Activated naive CD4-positive, alpha-beta T cell treated with anti-CD3 and anti-CD28 coated beads, Interleukin-2, amount 10 ng/mL, durations not matched to agents 7 days and 5 days (primary cell): ENCODE measurements around the gene CREB3L4.
A peak's percentile ranks its signal among the peaks of the same experiment; 100 is the strongest.

Experiments used
- CTCF ChIA-PET: fragments of 350-600 bp; sonication (Branson Sonifier 250); formaldehyde crosslinking; loops from one replicate; lab custom pipeline; 2021; ENCODE audit warnings: antibody characterized with exemption; lab: Charles Lee
- DNase-seq: peaks from one replicate; pipeline ENCODE4 v3.0.0-alpha.2; 2020
- H3K27ac Mint-ChIP-seq: one replicate; pipeline ENCODE4 v1.8.0; 2021; ENCODE audit warnings: mild to moderate bottlenecking, moderate library complexity, mixed read lengths
- H3K27me3 Mint-ChIP-seq: one replicate; pipeline ENCODE4 v1.8.0; 2021; ENCODE audit warnings: mild to moderate bottlenecking, mixed read lengths
- H3K36me3 Mint-ChIP-seq: one replicate; pipeline ENCODE4 v1.8.0; 2021; ENCODE audit warnings: mixed read lengths
- H3K4me1 Mint-ChIP-seq: one replicate; pipeline ENCODE4 v1.8.0; 2021; ENCODE audit warnings: mixed read lengths
- H3K4me3 Mint-ChIP-seq: one replicate; pipeline ENCODE4 v1.8.0; 2021; ENCODE audit warnings: mild to moderate bottlenecking, moderate library complexity, mixed read lengths
- H3K9me3 Mint-ChIP-seq: one replicate; pipeline ENCODE4 v1.8.0; 2021; ENCODE audit warnings: mixed read lengths

Gene CREB3L4

GRCh38 chr1:153967107-153967999, at the start of gene CREB3L4:
TSS of gene CREB3L4 (plus strand) at chr1:153967902. CDS start at chr1:153968526, 624 bp downstream.
- CTCF ChIA-PET = interaction anchor here (0.6 to 4.0 kb wide), 7 partner anchors 9 to 170 kb away, joined by 3 to 28 read pairs (median 7); partner anchors contain the start of genes CRTC2, DENND4B, JTB and RAB13
- peak; percentile 92 for DNase-seq
- Mint-ChIP-seq H3K27me3 (no peaks in the 10 kb centered on the region), H3K27ac (peak within 1 kb of the TSS; percentile 94), H3K4me1 (peaks cover 68% of the 10 kb centered on the region), H3K9me3 (no peaks in the 10 kb centered on the region), H3K36me3 (peaks cover 13% of the 10 kb centered on the region), H3K4me3 (peak within 1 kb of the TSS; percentile 89)

GRCh38 chr1:153919876-153920852, 47.5 kb upstream of the CREB3L4 start:
- peaks cover 50% of the 10 kb centered on the region for H3K4me1 Mint-ChIP-seq
- peak; percentile 52 for DNase-seq
- CTCF ChIA-PET = interaction anchor here (0.6 to 3.2 kb wide), 13 partner anchors 10 to 139 kb away, joined by 3 to 21 read pairs (median 4); partner anchors contain the start of genes DENND4B, JTB and RAB13
- no peaks in the 10 kb centered on the region for H3K9me3 Mint-ChIP-seq
- peaks cover 6% of the 10 kb centered on the region for H3K27me3 Mint-ChIP-seq
- H3K27ac Mint-ChIP-seq = peak overlapping the region; percentile 89
- H3K4me3 Mint-ChIP-seq = peak overlapping the region; percentile 82
- peaks cover 24% of the 10 kb centered on the region for H3K36me3 Mint-ChIP-seq

- H3K4me3 Mint-ChIP-seq = peak overlapping the region; percentile 82
- DNase-seq = no peak
- H3K36me3 Mint-ChIP-seq = peaks cover 18% of the 10 kb centered on the region
- no peaks in the 10 kb centered on the region for H3K9me3 Mint-ChIP-seq
- peak overlapping the region; percentile 89 for H3K27ac Mint-ChIP-seq
- peaks cover 55% of the 10 kb centered on the region for H3K4me1 Mint-ChIP-seq
- CTCF ChIA-PET = interaction anchor here (0.6 to 4.7 kb wide), 9 partner anchors 10 to 124 kb away, joined by 3 to 23 read pairs (median 4); partner anchors contain the start of genes DENND4B and RAB13
- H3K27me3 Mint-ChIP-seq = peaks cover 6% of the 10 kb centered on the region
Measured at GRCh38 chr1:153921080-153921802, 46.5 kb upstream of the CREB3L4 start.

- Mint-ChIP-seq H3K9me3 (no peaks in the 10 kb centered on the region), H3K4me1 (peaks cover 54% of the 10 kb centered on the region), H3K36me3 (peaks cover 17% of the 10 kb centered on the region), H3K4me3 (peak overlapping the region; percentile 82), H3K27me3 (peaks cover 6% of the 10 kb centered on the region), H3K27ac (peak overlapping the region; percentile 89)
- CTCF ChIA-PET = interaction anchor here (0.6 to 4.7 kb wide), 8 partner anchors 11 to 125 kb away, joined by 3 to 23 read pairs (median 6); partner anchors contain the start of genes DENND4B and RAB13
- DNase-seq = no peak
Measured at GRCh38 chr1:153921803-153922075, 46.0 kb upstream of the CREB3L4 start.

- CTCF ChIA-PET = interaction anchor here (0.5 to 4.7 kb wide), 12 partner anchors 11 to 125 kb away, joined by 3 to 23 read pairs (median 4); partner anchors contain the start of genes DENND4B and RAB13
- peaks cover 6% of the 10 kb centered on the region for H3K27me3 Mint-ChIP-seq
- peak overlapping the region; percentile 96 for H3K27ac Mint-ChIP-seq
- H3K4me1 Mint-ChIP-seq = peaks cover 54% of the 10 kb centered on the region
- peaks cover 17% of the 10 kb centered on the region for H3K36me3 Mint-ChIP-seq
- no peaks in the 10 kb centered on the region for H3K9me3 Mint-ChIP-seq
- peak; percentile 75 for DNase-seq
- H3K4me3 Mint-ChIP-seq = peak overlapping the region; percentile 82
Measured at GRCh38 chr1:153922076-153922971, 45.4 kb upstream of the CREB3L4 start.

GRCh38 chr1:153922972-153923925, 44.5 kb upstream of the CREB3L4 start, which contains the start of gene GATAD2B:
TSS of gene GATAD2B (minus strand) at chr1:153922972. CDS start at chr1:153828347, 94,625 bp downstream.
- H3K36me3 Mint-ChIP-seq = peaks cover 10% of the 10 kb centered on the region
- H3K9me3 Mint-ChIP-seq = no peaks in the 10 kb centered on the region
- CTCF ChIA-PET = interaction anchor here (0.5 to 4.7 kb wide), 8 partner anchors 17 to 125 kb away, joined by 3 to 23 read pairs (median 4); partner anchors contain the start of genes DENND4B and RAB13
- H3K4me1 Mint-ChIP-seq = peaks cover 50% of the 10 kb centered on the region
- DNase-seq = peak; percentile 99
- peaks cover 6% of the 10 kb centered on the region for H3K27me3 Mint-ChIP-seq
- H3K4me3 Mint-ChIP-seq = peak within 1 kb of the TSS; percentile 82
- H3K27ac Mint-ChIP-seq = peak within 1 kb of the TSS; percentile 96

- CTCF ChIA-PET = no interaction called here
- no peaks in the 10 kb centered on the region for H3K9me3 Mint-ChIP-seq
- peaks cover 6% of the 10 kb centered on the region for H3K27me3 Mint-ChIP-seq
- no peak overlapping the region for H3K4me3 Mint-ChIP-seq
- no peak for DNase-seq
- no peak overlapping the region for H3K27ac Mint-ChIP-seq
- H3K4me1 Mint-ChIP-seq = peaks cover 29% of the 10 kb centered on the region
- peaks cover 17% of the 10 kb centered on the region for H3K36me3 Mint-ChIP-seq
Measured at GRCh38 chr1:153926405-153926804, 41.3 kb upstream of the CREB3L4 start.

GRCh38 chr1:153928245-153928644, 39.5 kb upstream of the CREB3L4 start:
- Mint-ChIP-seq H3K9me3 (no peaks in the 10 kb centered on the region), H3K27me3 (peaks cover under 1% of the 10 kb centered on the region), H3K27ac (peak overlapping the region; percentile 64), H3K4me3 (no peak overlapping the region), H3K4me1 (peaks cover 27% of the 10 kb centered on the region), H3K36me3 (peaks cover 23% of the 10 kb centered on the region)
- CTCF ChIA-PET = no interaction called here
- DNase-seq = no peak

GRCh38 chr1:153928791-153929341, 38.8 kb upstream of the CREB3L4 start:
- CTCF ChIA-PET = no interaction called here
- DNase-seq = no peak
- Mint-ChIP-seq H3K27me3 (no peaks in the 10 kb centered on the region), H3K4me1 (peaks cover 25% of the 10 kb centered on the region), H3K36me3 (peaks cover 25% of the 10 kb centered on the region), H3K27ac (peak overlapping the region; percentile 45), H3K9me3 (no peaks in the 10 kb centered on the region), H3K4me3 (no peak overlapping the region)

GRCh38 chr1:153929426-153929825, 38.3 kb upstream of the CREB3L4 start:
- Mint-ChIP-seq H3K27me3 (no peaks in the 10 kb centered on the region), H3K9me3 (no peaks in the 10 kb centered on the region), H3K4me3 (no peak overlapping the region), H3K36me3 (peaks cover 29% of the 10 kb centered on the region), H3K4me1 (peaks cover 19% of the 10 kb centered on the region), H3K27ac (no peak overlapping the region)
- CTCF ChIA-PET = no interaction called here
- DNase-seq = no peak
